ENCODE results near the gene CDH13.

The CDH13 gene

GRCh38 chr16:83586461-83587200, 959.9 kb downstream of the CDH13 start:
- H3K27ac ChIP-seq: no peak overlapping the region
- TF ChIP-seq ZFX (IDR thresholded peaks at IDR 0.05; ENCODE audit: borderline replicate concordance) (no peak), CTCF (IDR thresholded peaks at IDR 0.05) (no peak)

GRCh38 chr16:83587201-83587600, 960.4 kb downstream of the CDH13 start:
- no peak for TF ChIP-seq ZFX (IDR thresholded peaks at IDR 0.05; ENCODE audit: borderline replicate concordance)
- no peak for TF ChIP-seq CTCF (IDR thresholded peaks at IDR 0.05)
- no peak overlapping the region for H3K27ac ChIP-seq

- no peak for TF ChIP-seq ZFX (IDR thresholded peaks at IDR 0.05; ENCODE audit: borderline replicate concordance)
- no peak for TF ChIP-seq CTCF (IDR thresholded peaks at IDR 0.05)
- no peak overlapping the region for H3K27ac ChIP-seq
Measured at GRCh38 chr16:83588070-83588469, 961.3 kb downstream of the CDH13 start.

- TF ChIP-seq CTCF (IDR thresholded peaks at IDR 0.05) (no peak), ZFX (IDR thresholded peaks at IDR 0.05; ENCODE audit: borderline replicate concordance) (no peak)
- H3K27ac ChIP-seq: no peak overlapping the region
Measured at GRCh38 chr16:83589576-83589975, 962.8 kb downstream of the CDH13 start.

- TF ChIP-seq ZFX (IDR thresholded peaks at IDR 0.05; ENCODE audit: borderline replicate concordance) (no peak), CTCF (IDR thresholded peaks at IDR 0.05) (no peak)
- no peak overlapping the region for H3K27ac ChIP-seq
Measured at GRCh38 chr16:83592778-83593177, 966.0 kb downstream of the CDH13 start.

GRCh38 chr16:83599789-83600462, 973.2 kb downstream of the CDH13 start:
- TF ChIP-seq CTCF (IDR thresholded peaks at IDR 0.05): no peak
- TF ChIP-seq ZFX (IDR thresholded peaks at IDR 0.05; ENCODE audit: borderline replicate concordance): no peak
- H3K27ac ChIP-seq: no peak overlapping the region
